PC-9 (cell line): ENCODE data around the gene TPP1.

ENCODE experiments used
- CTCF ChIP-seq: fragments of 200-600 bp; sonication (generic); conservative IDR thresholded peaks from 2 replicates; pipeline ENCODE4 v1.6.1; 2017; ENCODE audit warnings: mixed run types, antibody characterized with exemption, mild to moderate bottlenecking, moderate library complexity
- EZH2 ChIP-seq: fragments of 200-600 bp; sonication (generic); IDR thresholded peaks from 2 replicates; pipeline ENCODE4 v1.8.0; 2017; ENCODE audit warnings: antibody characterized with exemption, low read depth

DNA sequence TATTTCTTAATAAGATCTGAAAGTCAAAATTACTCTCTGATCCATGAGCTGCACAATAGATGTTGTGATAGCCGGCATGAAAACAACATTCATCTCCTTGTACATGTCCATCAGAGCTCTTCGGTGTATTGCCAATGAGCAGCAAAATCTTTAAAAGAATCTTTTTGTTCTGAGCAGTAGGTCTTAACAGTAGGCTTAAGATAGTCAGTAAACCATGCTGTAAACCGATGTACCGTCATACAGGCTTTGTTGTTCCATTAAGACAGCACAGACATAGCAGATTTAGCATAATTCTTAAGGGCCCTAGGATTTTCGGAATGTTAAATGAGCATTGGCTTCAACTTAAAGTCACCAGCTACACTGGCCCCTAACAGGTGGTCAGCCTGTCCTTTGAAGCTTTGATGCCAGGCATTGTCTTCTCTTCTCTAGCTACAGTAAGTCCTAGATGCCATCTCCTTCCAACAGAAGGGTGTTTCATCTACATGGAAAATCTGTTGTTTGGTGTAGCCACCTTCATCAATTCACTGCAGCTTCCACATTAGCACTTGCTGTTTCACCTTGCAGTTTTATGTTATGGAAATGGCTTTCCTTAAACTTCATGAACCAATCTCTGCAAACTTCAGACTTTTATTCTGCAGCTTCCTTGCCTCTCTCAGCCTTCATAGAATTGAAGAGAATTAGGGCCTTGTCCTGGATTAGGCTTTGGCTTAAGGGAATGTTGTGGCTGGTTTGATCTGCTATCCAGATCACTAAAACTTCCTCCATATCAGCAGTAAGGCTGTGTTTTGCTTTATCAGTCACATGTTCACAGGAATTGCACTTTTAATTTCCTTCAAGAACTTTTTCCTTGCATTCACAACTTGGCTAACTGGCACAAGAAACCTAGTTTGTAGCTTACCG lies 44.2 kb downstream of the TPP1 start:
- TF ChIP-seq CTCF (no peak), EZH2 (no peak)
